Adrenal gland (tissue), 12 donors: ENCODE results near the gene BTBD9. TPM values are rescaled to one million over a fixed set of nuclear protein-coding genes. Genes with fewer than 3 reads are reported as not detected.

ENCODE experiments used
- DNase-seq, 7 donors: peaks; one replicate each; pipeline ENCODE4 v3.0.0-alpha.2; 2019 to 2020
- H3K27ac ChIP-seq, 5 donors: fragments of 200-600 bp; sonication (generic) in 4 of 5; 1 replicate in 3 of 5; 2 replicates in 2 of 5; pipeline versions ENCODE4 v1.5.1 to v1.8.0; 2016 to 2020; ENCODE audit warnings: mild to moderate bottlenecking in 1 of 5
- H3K27me3 ChIP-seq: fragments of 200-600 bp; 2 replicates; pipeline ENCODE4 v1.8.0; 2021
- H3K36me3 ChIP-seq, 2 donors: fragments of 200-600 bp; replicated peaks in 1 of 2; 1 replicate in 1 of 2; 2 replicates in 1 of 2; pipeline versions ENCODE4 v1.5.1 to v1.8.0; 2018 to 2022
- H3K4me1 ChIP-seq, 2 donors: fragments of 200-600 bp; replicated peaks in 1 of 2; 1 replicate in 1 of 2; 2 replicates in 1 of 2; pipeline versions ENCODE4 v1.5.1 to v1.8.0; 2018 to 2021
- H3K4me3 ChIP-seq, 4 donors: fragments of 200-600 bp; sonication (generic) in 3 of 4; one replicate each; pipeline ENCODE4 v1.5.1; 2016 to 2018
- H3K9me3 ChIP-seq, 3 donors: fragments of 200-600 bp; sonication (generic) in 1 of 3; replicated peaks in 1 of 3; 1 replicate in 2 of 3; 2 replicates in 1 of 3; pipeline versions ENCODE4 v1.5.1 to v1.8.0; 2016 to 2021
- POLR2A ChIP-seq, 2 donors: fragments of 450-650 bp; IDR thresholded peaks; one replicate each; pipeline ENCODE4 v1.6.1; 2017; ENCODE audit warnings: antibody characterized with exemption in 2 of 2, mild to moderate bottlenecking in 2 of 2, moderate library complexity in 1 of 2
- WGBS, 4 donors: extraction: QIAGEN DNeasy Blood & Tissue Kit in 2 of 4; methylation state at CpG; one replicate each; pipeline versions ENCODE4 v1.1.5 to v1.1.7; 2013 to 2017; 5-methylcytosine and 5-hydroxymethylcytosine counted together
- intact Hi-C, 2 donors: fragments of 100-400 bp; cut with DNase I; formaldehyde crosslinking; loops; one replicate each; pipeline versions ENCODE4 v1.14.1 to v1.15.0; 2022 to 2023
- polyA plus RNA-seq, 3 donors: library from polyadenylated mRNA; stranded (reverse); fragments of 200-250 nt in 2 of 3; fragments of 350-450 nt in 1 of 3; fragmentation: Illumina TruSeq in 1 of 3; extraction: RNeasy Lipid Tissue Mini Kit (QIAGEN cat#74804) in 1 of 3; gene quantifications; one replicate each; pipeline ENCODE4 v1.2.3, GENCODE V29; 2013 to 2014
- total RNA-seq, 9 donors: library from RNA; depleted of rRNA in 4 of 9; stranded (reverse); fragments of >200 nt in 4 of 9; fragments of 120-200 nt in 1 of 9; fragmentation: NEBNext Ultra II Directional in 1 of 9; extraction: Animal tissue kit (Norgen Biotek cat#: 25700) in 1 of 9; gene quantifications; one replicate each; pipeline versions ENCODE4 v1.1.0 to v1.2.4, GENCODE V29; 2013 to 2023
- TF ChIP-seq, protein P1 (sequence below), 6 experiments: fragments of 450-650 bp in 4 of 6; fragments of 200-600 bp in 2 of 6; sonication (generic) in 1 of 6; IDR thresholded peaks; 1 replicate in 5 of 6; 2 replicates in 1 of 6; pipeline versions ENCODE4 v1.5.1 to v1.8.0; 2016 to 2021; ENCODE audit warnings: antibody characterized with exemption in 6 of 6, mild to moderate bottlenecking in 2 of 6, moderate library complexity in 1 of 6
- donor health status: healthy with polysubstance abuse.
- donor health status: Bipolar disorder and iron deficiency.
- donor health status: DM: yes; HTN: yes; CAD: no.
- donor health status: DM: no; HTN: no; CAD: no.
- donor health status: DM: no; HTN: no; CAD: no.
- donor health status: DM: yes; HTN: yes; CAD: no.

Gene BTBD9
- total and polyA plus RNA-seq, 12 donors = 2.4 to 29.6 (median 18.1) TPM

DNA sequence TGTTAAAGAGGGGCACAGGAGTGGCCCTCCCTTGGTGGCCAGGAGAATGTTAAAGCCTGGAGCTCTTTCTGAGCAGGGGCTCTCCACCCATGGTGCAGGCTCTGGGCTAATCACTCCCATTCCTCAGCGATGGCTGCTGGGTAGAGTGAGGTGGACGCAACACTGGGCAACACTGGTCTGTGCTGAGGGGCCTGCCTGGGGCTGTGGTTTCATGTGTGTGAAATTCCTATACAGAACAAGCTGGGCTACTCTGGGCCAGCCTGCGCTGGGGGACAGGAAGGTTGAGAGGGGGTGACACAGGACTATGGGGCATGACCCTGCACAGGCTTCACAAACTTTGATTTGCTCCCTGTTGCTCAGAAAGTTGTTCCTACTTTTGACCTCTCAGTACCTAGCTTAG lies 427.6 kb downstream of the BTBD9 start:
- no peak for DNase-seq
- Histone ChIP-seq H3K27me3 (no peaks in the 10 kb centered on the region), H3K4me3 (no peak overlapping the region), H3K4me1 (peaks cover 0 to 12% of the 10 kb centered on the region in 2 donors), H3K36me3 (no peaks in the 10 kb centered on the region), H3K27ac (peak overlapping the region in 1 of 5 donors; percentile 40), H3K9me3 (no peaks in the 10 kb centered on the region)
- WGBS, 4 donors = 96 to 100% (median 97%) methylated on average over 3 of the region's 3 CpGs
- TF ChIP-seq, protein P1, sequence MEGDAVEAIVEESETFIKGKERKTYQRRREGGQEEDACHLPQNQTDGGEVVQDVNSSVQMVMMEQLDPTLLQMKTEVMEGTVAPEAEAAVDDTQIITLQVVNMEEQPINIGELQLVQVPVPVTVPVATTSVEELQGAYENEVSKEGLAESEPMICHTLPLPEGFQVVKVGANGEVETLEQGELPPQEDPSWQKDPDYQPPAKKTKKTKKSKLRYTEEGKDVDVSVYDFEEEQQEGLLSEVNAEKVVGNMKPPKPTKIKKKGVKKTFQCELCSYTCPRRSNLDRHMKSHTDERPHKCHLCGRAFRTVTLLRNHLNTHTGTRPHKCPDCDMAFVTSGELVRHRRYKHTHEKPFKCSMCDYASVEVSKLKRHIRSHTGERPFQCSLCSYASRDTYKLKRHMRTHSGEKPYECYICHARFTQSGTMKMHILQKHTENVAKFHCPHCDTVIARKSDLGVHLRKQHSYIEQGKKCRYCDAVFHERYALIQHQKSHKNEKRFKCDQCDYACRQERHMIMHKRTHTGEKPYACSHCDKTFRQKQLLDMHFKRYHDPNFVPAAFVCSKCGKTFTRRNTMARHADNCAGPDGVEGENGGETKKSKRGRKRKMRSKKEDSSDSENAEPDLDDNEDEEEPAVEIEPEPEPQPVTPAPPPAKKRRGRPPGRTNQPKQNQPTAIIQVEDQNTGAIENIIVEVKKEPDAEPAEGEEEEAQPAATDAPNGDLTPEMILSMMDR (IDR thresholded peaks at IDR 0.05) = no peak
- no peak for TF ChIP-seq POLR2A (IDR thresholded peaks at IDR 0.05)
- intact Hi-C loops = no loop called here

DNA sequence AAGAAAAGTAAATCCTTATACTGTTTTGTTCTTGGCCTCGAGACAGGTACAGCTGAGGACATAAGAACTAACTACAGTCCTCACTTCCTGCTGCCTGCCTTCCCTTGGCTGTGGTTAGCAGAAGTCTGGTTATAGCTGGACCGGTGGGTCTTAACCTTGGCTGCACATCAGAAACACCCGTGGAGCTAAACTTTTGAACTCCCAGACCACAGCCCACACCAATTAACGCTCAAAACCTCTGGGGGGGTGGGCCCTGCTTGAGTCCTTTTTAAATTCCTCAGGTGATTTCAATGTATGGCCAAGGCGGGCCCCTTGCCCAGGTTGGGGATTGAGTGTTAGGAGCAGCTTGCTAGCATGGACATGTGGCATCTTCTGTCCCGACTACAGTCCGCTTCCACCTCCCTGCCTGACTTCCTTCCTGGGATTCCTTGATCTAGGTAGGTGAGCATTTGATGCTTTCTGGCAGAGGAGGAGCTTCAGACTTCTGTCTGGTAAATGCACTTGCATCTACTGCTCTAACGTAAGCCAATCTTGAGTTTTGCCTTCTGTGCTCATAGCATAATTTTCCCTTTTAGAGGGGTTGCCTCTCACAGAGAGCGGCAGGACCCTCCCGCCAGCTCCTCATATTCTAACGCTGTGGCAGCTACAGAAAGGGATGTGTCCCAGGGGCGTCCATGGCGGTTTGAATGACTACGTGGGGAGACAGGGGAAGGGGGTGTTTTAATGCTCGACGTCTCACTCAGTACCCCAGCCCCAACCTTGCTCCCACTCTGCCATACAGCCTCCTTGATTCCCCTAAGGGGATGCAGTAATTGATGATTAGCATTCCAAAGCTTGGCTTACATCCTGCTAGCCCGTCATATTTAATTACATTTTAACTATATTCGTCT lies 430.1 kb downstream of the BTBD9 start:
- Histone ChIP-seq H3K36me3 (no peaks in the 10 kb centered on the region), H3K9me3 (no peaks in the 10 kb centered on the region), H3K4me3 (no peak overlapping the region), H3K27me3 (no peaks in the 10 kb centered on the region), H3K27ac (no peak overlapping the region), H3K4me1 (peaks cover 0 to 12% of the 10 kb centered on the region in 2 donors)
- TF ChIP-seq POLR2A (IDR thresholded peaks at IDR 0.05) = no peak
- TF ChIP-seq, protein P1 (IDR thresholded peaks at IDR 0.05) = no peak
- intact Hi-C loops = no loop called here
- peak in 1 of 7 donors; percentile 35 for DNase-seq
- 73 to 77% (median 75%) methylated on average over 15 to 18 of the region's 18 CpGs for WGBS, 4 donors

DNA sequence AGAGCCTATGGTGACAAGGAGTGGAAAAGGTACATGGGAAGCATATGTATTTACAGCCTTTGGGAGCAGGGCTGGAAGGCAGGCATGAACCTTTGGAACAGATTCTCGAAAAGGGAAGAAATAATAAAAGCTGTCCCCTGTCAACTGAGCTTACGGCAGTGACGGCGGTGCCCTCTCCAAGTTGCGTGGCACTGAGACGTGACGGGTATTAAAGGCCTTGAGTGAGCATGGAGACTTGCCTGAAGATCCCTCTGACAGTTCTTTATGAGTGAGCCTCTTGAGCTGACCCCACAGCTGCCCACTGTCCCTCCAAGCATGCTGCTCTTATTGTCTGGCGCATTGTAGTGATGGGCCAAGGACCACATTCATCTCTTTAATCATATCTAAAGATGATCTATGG lies 431.7 kb downstream of the BTBD9 start:
- DNase-seq = peak in 1 of 7 donors; percentile 17
- Histone ChIP-seq H3K9me3 (no peaks in the 10 kb centered on the region), H3K4me3 (no peak overlapping the region), H3K27ac (no peak overlapping the region), H3K36me3 (no peaks in the 10 kb centered on the region), H3K27me3 (no peaks in the 10 kb centered on the region), H3K4me1 (peaks cover 0 to 8% of the 10 kb centered on the region in 2 donors)
- intact Hi-C loops = no loop called here
- TF ChIP-seq POLR2A (IDR thresholded peaks at IDR 0.05) = no peak
- TF ChIP-seq, protein P1 (IDR thresholded peaks at IDR 0.05) = no peak
- WGBS, 4 donors = 94 to 98% (median 96%) methylated on average over 8 of the region's 8 CpGs

DNA sequence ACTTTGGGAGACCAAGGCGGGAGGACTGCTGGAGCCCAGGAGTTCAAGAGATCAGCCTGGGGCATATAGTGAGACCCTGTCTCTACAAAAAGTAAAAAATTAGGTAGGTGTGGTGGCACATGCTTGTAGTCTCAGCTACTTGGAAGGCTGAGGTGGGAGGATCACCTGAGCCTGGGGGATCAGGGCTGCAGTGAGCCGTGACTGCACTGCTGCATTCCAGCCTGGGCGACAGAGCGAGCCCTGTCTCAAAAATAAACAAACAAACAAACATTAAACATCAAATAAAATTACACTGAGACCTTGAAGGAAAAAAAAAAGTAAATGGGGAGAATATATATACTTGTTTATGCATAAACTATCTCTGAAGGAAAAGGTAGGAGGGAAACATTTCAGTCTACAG lies 432.4 kb downstream of the BTBD9 start:
- peak in 1 of 7 donors; percentile 6 for DNase-seq
- no peaks in the 10 kb centered on the region for H3K36me3 ChIP-seq
- H3K27me3 ChIP-seq = no peaks in the 10 kb centered on the region
- no peak overlapping the region for H3K27ac ChIP-seq
- intact Hi-C loops = no loop called here
- TF ChIP-seq, protein P1 (IDR thresholded peaks at IDR 0.05) = no peak
- no peak for TF ChIP-seq POLR2A (IDR thresholded peaks at IDR 0.05)
- H3K4me1 ChIP-seq = peaks cover 0 to 1% of the 10 kb centered on the region in 2 donors
- WGBS, 4 donors = 93 to 100% (median 98%) methylated on average over 4 of the region's 4 CpGs
- H3K4me3 ChIP-seq = no peak overlapping the region
- H3K9me3 ChIP-seq = no peaks in the 10 kb centered on the region
